Activated CD4-positive, alpha-beta T cell treated with anti-CD3 and anti-CD28 coated beads for 36 hours (primary cell): ENCODE data around the gene HOXA2. TPM values are rescaled to one million over a fixed set of nuclear protein-coding genes. Genes with fewer than 3 reads are reported as not detected.

ENCODE experiments used
- ATAC-seq: fragments of 200-7000 bp; cut with Tn5 transposase; one replicate; pipeline ENCODE4 v1.10.0; 2021; ENCODE audit warnings: mild to moderate bottlenecking, moderate library complexity
- CTCF ChIA-PET: fragments of 350-600 bp; sonication (Branson Sonifier 250); formaldehyde crosslinking; loops from one replicate; lab custom pipeline; 2021; ENCODE audit warnings: antibody characterized with exemption; lab: Charles Lee
- POLR2A ChIA-PET: fragments of 350-600 bp; sonication (Branson Sonifier 250); formaldehyde crosslinking; loops from one replicate; lab custom pipeline; 2021; ENCODE audit warnings: antibody characterized with exemption, inconsistent platforms; lab: Charles Lee
- DNase-seq: peaks from one replicate; pipeline ENCODE4 v3.0.0-alpha.2; 2020
- H3K27ac Mint-ChIP-seq: one replicate; pipeline ENCODE4 v1.8.0; 2021; ENCODE audit warnings: mixed read lengths
- H3K27me3 Mint-ChIP-seq: one replicate; pipeline ENCODE4 v1.8.0; 2021; ENCODE audit warnings: mixed read lengths
- H3K36me3 Mint-ChIP-seq: one replicate; pipeline ENCODE4 v1.8.0; 2021; ENCODE audit warnings: low read depth, mixed read lengths
- H3K4me1 Mint-ChIP-seq: one replicate; pipeline ENCODE4 v1.8.0; 2021; ENCODE audit warnings: mixed read lengths
- H3K4me3 Mint-ChIP-seq: one replicate; pipeline ENCODE4 v1.8.0; 2021; ENCODE audit warnings: mild to moderate bottlenecking, moderate library complexity, mixed read lengths
- H3K9me3 Mint-ChIP-seq: one replicate; pipeline ENCODE4 v1.8.0; 2021; ENCODE audit warnings: low read depth, mixed read lengths
- intact Hi-C, 2 experiments: fragments of 100-400 bp; cut with DNase I in 1 of 2; cut with micrococcal nuclease in 1 of 2; formaldehyde crosslinking; loops; one replicate each; pipeline versions ENCODE4 v1.14.2 to v1.15.1; 2022 to 2024; cut with DNase I, micrococcal nuclease
- total RNA-seq, 2 experiments: library from RNA; stranded (reverse); gene quantifications; one replicate each; pipeline ENCODE4 v1.2.3, GENCODE V29; 2021

HOXA2 gene
- total RNA-seq, 2 experiments from 2014 or later = not detected

- CTCF ChIA-PET = interaction anchor here (0.6 to 0.7 kb wide), 2 partner anchors 22 to 202 kb away, joined by 3 read pairs; no protein-coding TSS in a partner anchor
- DNase-seq (no peak), ATAC-seq (no peak)
- intact Hi-C loops = no loop called here
- H3K36me3 Mint-ChIP-seq = no peaks in the 10 kb centered on the region
- POLR2A ChIA-PET = no interaction called here
- H3K27ac Mint-ChIP-seq = no peak overlapping the region
- H3K27me3 Mint-ChIP-seq = peaks cover 11% of the 10 kb centered on the region
- H3K4me1 Mint-ChIP-seq = no peaks in the 10 kb centered on the region
- no peak overlapping the region for H3K4me3 Mint-ChIP-seq
- no peaks in the 10 kb centered on the region for H3K9me3 Mint-ChIP-seq
Measured at GRCh38 chr7:27113991-27114769, 11.7 kb upstream of the HOXA2 start.

- Mint-ChIP-seq H3K36me3 (no peaks in the 10 kb centered on the region), H3K4me1 (no peaks in the 10 kb centered on the region), H3K27me3 (peaks cover 11% of the 10 kb centered on the region), H3K9me3 (no peaks in the 10 kb centered on the region), H3K27ac (no peak overlapping the region), H3K4me3 (no peak overlapping the region)
- DNase-seq (no peak), ATAC-seq (no peak)
- intact Hi-C loops = no loop called here
- ChIA-PET POLR2A (no interaction called here), CTCF (no interaction called here)
Measured at GRCh38 chr7:27112955-27113949, 10.8 kb upstream of the HOXA2 start.

GRCh38 chr7:27112361-27112760 lies 9.9 kb upstream of the HOXA2 start:
- ATAC-seq (no peak), DNase-seq (no peak)
- Mint-ChIP-seq H3K36me3 (no peaks in the 10 kb centered on the region), H3K4me3 (no peak overlapping the region), H3K9me3 (no peaks in the 10 kb centered on the region), H3K4me1 (no peaks in the 10 kb centered on the region), H3K27me3 (peaks cover 13% of the 10 kb centered on the region), H3K27ac (no peak overlapping the region)
- intact Hi-C loops = no loop called here
- POLR2A ChIA-PET = no interaction called here
- CTCF ChIA-PET = no interaction called here

GRCh38 chr7:27111751-27112277 lies 9.3 kb upstream of the HOXA2 start:
- ATAC-seq (no peak), DNase-seq (no peak)
- Mint-ChIP-seq H3K36me3 (no peaks in the 10 kb centered on the region), H3K27ac (no peak overlapping the region), H3K9me3 (no peaks in the 10 kb centered on the region), H3K27me3 (peaks cover 13% of the 10 kb centered on the region), H3K4me3 (no peak overlapping the region), H3K4me1 (no peaks in the 10 kb centered on the region)
- intact Hi-C loops = no loop called here
- ChIA-PET POLR2A (no interaction called here), CTCF (no interaction called here)

GRCh38 chr7:27111042-27111750 lies 8.7 kb upstream of the HOXA2 start:
- Mint-ChIP-seq H3K4me1 (no peaks in the 10 kb centered on the region), H3K36me3 (no peaks in the 10 kb centered on the region), H3K27me3 (peaks cover 11% of the 10 kb centered on the region), H3K9me3 (no peaks in the 10 kb centered on the region), H3K27ac (no peak overlapping the region), H3K4me3 (no peak overlapping the region)
- POLR2A ChIA-PET = no interaction called here
- DNase-seq (no peak), ATAC-seq (no peak)
- CTCF ChIA-PET = no interaction called here
- intact Hi-C loops = no loop called here

GRCh38 chr7:27110186-27111031 lies 7.9 kb upstream of the HOXA2 start:
- DNase-seq = no peak
- no peak overlapping the region for H3K4me3 Mint-ChIP-seq
- no peak overlapping the region for H3K27ac Mint-ChIP-seq
- intact Hi-C loops = no loop called here
- H3K36me3 Mint-ChIP-seq = no peaks in the 10 kb centered on the region
- CTCF ChIA-PET = interaction anchor here (1.0 kb wide), 1 partner anchor 25 kb away, joined by 3 read pairs; no protein-coding TSS in a partner anchor
- no peak for ATAC-seq
- H3K9me3 Mint-ChIP-seq = no peaks in the 10 kb centered on the region
- H3K4me1 Mint-ChIP-seq = no peaks in the 10 kb centered on the region
- POLR2A ChIA-PET = no interaction called here
- peaks cover 18% of the 10 kb centered on the region for H3K27me3 Mint-ChIP-seq

- ChIA-PET POLR2A (no interaction called here), CTCF (interaction anchor here (1.0 kb wide), 1 partner anchor 25 kb away, joined by 3 read pairs; no protein-coding TSS in a partner anchor)
- no peak overlapping the region for H3K27ac Mint-ChIP-seq
- no peak for ATAC-seq
- intact Hi-C loops = no loop called here
- H3K4me3 Mint-ChIP-seq = no peak overlapping the region
- peaks cover 22% of the 10 kb centered on the region for H3K27me3 Mint-ChIP-seq
- no peaks in the 10 kb centered on the region for H3K36me3 Mint-ChIP-seq
- H3K9me3 Mint-ChIP-seq = no peaks in the 10 kb centered on the region
- no peaks in the 10 kb centered on the region for H3K4me1 Mint-ChIP-seq
- no peak for DNase-seq
Measured at GRCh38 chr7:27109466-27110185, 7.1 kb upstream of the HOXA2 start.

GRCh38 chr7:27108390-27109127 lies 6.1 kb upstream of the HOXA2 start:
- no peak overlapping the region for H3K4me3 Mint-ChIP-seq
- ChIA-PET CTCF (no interaction called here), POLR2A (no interaction called here)
- H3K9me3 Mint-ChIP-seq = no peaks in the 10 kb centered on the region
- H3K36me3 Mint-ChIP-seq = no peaks in the 10 kb centered on the region
- peaks cover 31% of the 10 kb centered on the region for H3K27me3 Mint-ChIP-seq
- H3K27ac Mint-ChIP-seq = no peak overlapping the region
- intact Hi-C loops = no loop called here
- H3K4me1 Mint-ChIP-seq = peaks cover 4% of the 10 kb centered on the region
- DNase-seq (no peak), ATAC-seq (no peak)

- H3K4me3 Mint-ChIP-seq = no peak overlapping the region
- no peaks in the 10 kb centered on the region for H3K36me3 Mint-ChIP-seq
- intact Hi-C loops = no loop called here
- ATAC-seq (no peak), DNase-seq (no peak)
- H3K9me3 Mint-ChIP-seq = no peaks in the 10 kb centered on the region
- peaks cover 37% of the 10 kb centered on the region for H3K27me3 Mint-ChIP-seq
- ChIA-PET CTCF (interaction anchor here (0.6 kb wide), 1 partner anchor 210 kb away, joined by 4 read pairs; no protein-coding TSS in a partner anchor), POLR2A (no interaction called here)
- H3K4me1 Mint-ChIP-seq = peaks cover 9% of the 10 kb centered on the region
- no peak overlapping the region for H3K27ac Mint-ChIP-seq
Measured at GRCh38 chr7:27107391-27108381, 5.2 kb upstream of the HOXA2 start.
